Measurements from ENCODE around the gene SEC24B. TPM values are rescaled to one million over a fixed set of nuclear protein-coding genes. Genes with fewer than 3 reads are reported as not detected.
"Not testable (repeated sequence)": the region's sequence is repeated elsewhere in the genome, so short reads cannot be mapped to it uniquely, and the experiment has no call there.

SEC24B gene
- total RNA-seq, 1 donor from 2014 or later: 32.1 TPM

GRCh38 chr4:109451544-109452273 is 18.1 kb downstream of the SEC24B start:
- H3K27ac ChIP-seq: no peak overlapping the region
- TF ChIP-seq CTCF (IDR thresholded peaks at IDR 0.05): no peak
- TF ChIP-seq EZH2 (IDR thresholded peaks at IDR 0.05): no peak
- TF ChIP-seq EZH2phosphoT487 (IDR thresholded peaks at IDR 0.05): no peak
- H3K36me3 ChIP-seq: no peaks in the 10 kb centered on the region
- H2AFZ ChIP-seq (replicated peaks): no peak overlapping the region
- Mint-ChIP-seq H3K9me3 (peaks cover 29% of the 10 kb centered on the region), H3K4me1 (no peaks in the 10 kb centered on the region), H3K36me3 (peaks cover 75% of the 10 kb centered on the region), H3K27me3 (ENCODE audit: insufficient read depth, low read depth) (peaks cover 4% of the 10 kb centered on the region), H3K27ac (no peak overlapping the region), H3K4me3 (no peak overlapping the region)
- no peaks in the 10 kb centered on the region for H3K9me3 ChIP-seq (ENCODE audit: low read depth)
- no peak overlapping the region for H3K4me3 ChIP-seq
- H3K9ac ChIP-seq: no peak overlapping the region
- H3K79me2 ChIP-seq (ENCODE audit: low read depth): peaks cover 100% of the 10 kb centered on the region
- H3K27me3 ChIP-seq: no peaks in the 10 kb centered on the region
- no peaks in the 10 kb centered on the region for H3K4me1 ChIP-seq
- peaks cover 8% of the 10 kb centered on the region for H4K20me1 ChIP-seq (ENCODE audit: low read depth)
- no peak for DNase-seq (ENCODE audit: low spot score)
- no peaks in the 10 kb centered on the region for H3F3A ChIP-seq (ENCODE audit: low read depth)
- H3K4me2 ChIP-seq: no peak overlapping the region

- Mint-ChIP-seq H3K9me3 (peaks cover 36% of the 10 kb centered on the region), H3K36me3 (peaks cover 75% of the 10 kb centered on the region)
- not testable (repeated sequence) for DNase-seq (ENCODE audit: low spot score); H3K36me3 ChIP-seq; H3K27me3 ChIP-seq; H4K20me1 ChIP-seq (ENCODE audit: low read depth); H3K4me2 ChIP-seq; H2AFZ ChIP-seq (replicated peaks); H3K9me3 ChIP-seq (ENCODE audit: low read depth); H3K27ac ChIP-seq; H3K4me3 Mint-ChIP-seq; H3K27me3 Mint-ChIP-seq (ENCODE audit: insufficient read depth, low read depth); H3K27ac Mint-ChIP-seq; H3K4me1 Mint-ChIP-seq; H3K4me3 ChIP-seq; H3K4me1 ChIP-seq; H3F3A ChIP-seq (ENCODE audit: low read depth); H3K9ac ChIP-seq
- peaks cover 100% of the 10 kb centered on the region for H3K79me2 ChIP-seq (ENCODE audit: low read depth)
Observed at GRCh38 chr4:109453110-109453509, 19.5 kb downstream of the SEC24B start.

GRCh38 chr4:109462297-109462696 is 28.7 kb downstream of the SEC24B start:
- Mint-ChIP-seq H3K27me3 (ENCODE audit: insufficient read depth, low read depth) (no peaks in the 10 kb centered on the region), H3K4me3 (no peak overlapping the region), H3K36me3 (peaks cover 42% of the 10 kb centered on the region), H3K9me3 (peaks cover 4% of the 10 kb centered on the region), H3K27ac (no peak overlapping the region), H3K4me1 (no peaks in the 10 kb centered on the region)
- peaks cover 94% of the 10 kb centered on the region for H3K79me2 ChIP-seq (ENCODE audit: low read depth)
- no peaks in the 10 kb centered on the region for H3K27me3 ChIP-seq
- no peaks in the 10 kb centered on the region for H3K9me3 ChIP-seq (ENCODE audit: low read depth)
- peaks cover 15% of the 10 kb centered on the region for H3K36me3 ChIP-seq
- H3K4me3 ChIP-seq: no peak overlapping the region
- no peak overlapping the region for H3K9ac ChIP-seq
- TF ChIP-seq CTCF (IDR thresholded peaks at IDR 0.05) (no peak), EZH2 (IDR thresholded peaks at IDR 0.05) (no peak), EZH2phosphoT487 (IDR thresholded peaks at IDR 0.05) (no peak)
- H3K4me1 ChIP-seq: no peaks in the 10 kb centered on the region
- H3F3A ChIP-seq (ENCODE audit: low read depth): no peaks in the 10 kb centered on the region
- no peak for DNase-seq (ENCODE audit: low spot score)
- H3K4me2 ChIP-seq: no peak overlapping the region
- no peak overlapping the region for H3K27ac ChIP-seq
- peaks cover 47% of the 10 kb centered on the region for H4K20me1 ChIP-seq (ENCODE audit: low read depth)
- H2AFZ ChIP-seq (replicated peaks): no peak overlapping the region

- peaks cover 15% of the 10 kb centered on the region for H3K36me3 ChIP-seq
- H4K20me1 ChIP-seq (ENCODE audit: low read depth): peaks cover 47% of the 10 kb centered on the region
- H3K4me1 ChIP-seq: no peaks in the 10 kb centered on the region
- H3K27me3 ChIP-seq: no peaks in the 10 kb centered on the region
- DNase-seq (ENCODE audit: low spot score): no peak
- peaks cover 41% of the 10 kb centered on the region for H3K36me3 Mint-ChIP-seq
- TF ChIP-seq EZH2phosphoT487 (IDR thresholded peaks at IDR 0.05) (no peak), EZH2 (IDR thresholded peaks at IDR 0.05) (no peak), CTCF (IDR thresholded peaks at IDR 0.05) (no peak)
- H3K9ac ChIP-seq: no peak overlapping the region
- H3F3A ChIP-seq (ENCODE audit: low read depth): no peaks in the 10 kb centered on the region
- no peaks in the 10 kb centered on the region for H3K4me1 Mint-ChIP-seq
- no peak overlapping the region for H3K27ac ChIP-seq
- no peak overlapping the region for H3K4me3 Mint-ChIP-seq
- H3K79me2 ChIP-seq (ENCODE audit: low read depth): peaks cover 94% of the 10 kb centered on the region
- peaks cover 2% of the 10 kb centered on the region for H3K9me3 Mint-ChIP-seq
- no peak overlapping the region for H2AFZ ChIP-seq (replicated peaks)
- no peak overlapping the region for H3K4me2 ChIP-seq
- H3K4me3 ChIP-seq: no peak overlapping the region
- no peaks in the 10 kb centered on the region for H3K9me3 ChIP-seq (ENCODE audit: low read depth)
- no peaks in the 10 kb centered on the region for H3K27me3 Mint-ChIP-seq (ENCODE audit: insufficient read depth, low read depth)
- no peak overlapping the region for H3K27ac Mint-ChIP-seq
Observed at GRCh38 chr4:109462802-109463201, 29.2 kb downstream of the SEC24B start.
